Uterus (tissue), 4 donors: ENCODE results near the gene DDA1. TPM values are rescaled to one million over a fixed set of nuclear protein-coding genes. Genes with fewer than 3 reads are reported as not detected.

Source experiments
- DNase-seq, 2 donors: peaks; one replicate each; pipeline ENCODE4 v3.0.0-alpha.2; 2019 to 2020
- H3K27ac ChIP-seq, 2 donors: fragments of 200-600 bp; sonication (generic); 1 replicate in 1 of 2; 2 replicates in 1 of 2; pipeline ENCODE4 v1.5.1; 2016 to 2018
- H3K27me3 ChIP-seq, 2 donors: fragments of 200-600 bp; sonication (generic); one replicate each; pipeline ENCODE4 v1.5.1; 2018 to 2019; ENCODE audit warnings: control low read depth in 1 of 2
- H3K36me3 ChIP-seq, 2 donors: fragments of 200-600 bp; sonication (generic); one replicate each; pipeline ENCODE4 v1.5.1; 2019; ENCODE audit warnings: control low read depth in 1 of 2
- H3K4me1 ChIP-seq, 2 donors: fragments of 200-600 bp; sonication (generic); one replicate each; pipeline ENCODE4 v1.5.1; 2018 to 2019; ENCODE audit warnings: control low read depth in 1 of 2
- H3K4me3 ChIP-seq, 2 donors: fragments of 200-600 bp; sonication (generic); 1 replicate in 1 of 2; 2 replicates in 1 of 2; pipeline ENCODE4 v1.5.1; 2018 to 2019; ENCODE audit warnings: mild to moderate bottlenecking in 1 of 2
- H3K9me3 ChIP-seq, 2 donors: fragments of 200-600 bp; sonication (generic); one replicate each; pipeline ENCODE4 v1.5.1; 2019; ENCODE audit warnings: control low read depth in 1 of 2
- CTCF ChIP-seq, 4 experiments: fragments of 200-600 bp in 2 of 4; fragments of 450-650 bp in 2 of 4; sonication (generic) in 2 of 4; IDR thresholded peaks; one replicate each; pipeline ENCODE4 v1.5.1; 2016 to 2019; ENCODE audit warnings: antibody characterized with exemption in 4 of 4, mild to moderate bottlenecking in 2 of 4, moderate library complexity in 1 of 4
- POLR2A ChIP-seq, 2 donors: fragments of 450-650 bp; IDR thresholded peaks; one replicate each; pipeline ENCODE4 v1.6.1; 2016; ENCODE audit warnings: antibody characterized with exemption in 2 of 2, mild to moderate bottlenecking in 1 of 2, moderate library complexity in 1 of 2
- intact Hi-C: fragments of 100-400 bp; cut with DNase I; formaldehyde crosslinking; loops from one replicate; pipeline ENCODE4 v1.15.1; 2023; ENCODE audit warnings: low total_unique reads
- total RNA-seq, 4 donors: library from RNA; depleted of rRNA in 3 of 4; stranded (reverse); fragments of >200 nt in 3 of 4; gene quantifications; one replicate each; pipeline versions ENCODE4 v1.1.0 to v1.2.4, GENCODE V29; 2014 to 2023
- donor health status: DM: yes; HTN: yes; CAD: no.

DDA1 gene
- total RNA-seq, 4 donors from 2014 or later: 2.8 to 22.2 (median 8.9) TPM

GRCh38 chr19:17319473-17320238 lies 10.3 kb downstream of the DDA1 start:
- TF ChIP-seq POLR2A (IDR thresholded peaks at IDR 0.05) (no peak), CTCF (IDR thresholded peaks at IDR 0.05) (no peak)
- no peaks in the 10 kb centered on the region for H3K36me3 ChIP-seq

DNA sequence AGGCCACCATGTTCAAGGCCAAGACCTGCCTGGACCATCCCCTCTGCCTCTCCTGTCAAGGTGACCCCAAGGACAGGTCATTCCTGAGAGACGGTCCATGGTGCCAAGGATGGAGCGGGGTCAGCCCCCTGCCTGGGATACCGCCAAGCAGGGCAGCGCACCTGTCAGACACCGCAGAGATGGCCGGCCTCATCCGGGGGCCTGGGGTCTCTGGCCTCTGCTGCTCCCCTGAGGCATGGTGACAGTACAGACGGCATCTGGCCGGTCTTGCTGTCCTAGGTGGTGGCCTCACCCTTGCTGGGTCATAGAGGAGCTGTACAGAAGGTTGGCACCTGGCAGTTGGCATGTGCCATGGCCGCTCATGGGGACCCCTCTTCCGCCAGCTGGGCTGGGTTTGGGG lies 11.1 kb downstream of the DDA1 start:
- H3K36me3 ChIP-seq: no peaks in the 10 kb centered on the region
- intact Hi-C loops: no loop called here
- no peak overlapping the region for H3K27ac ChIP-seq
- no peak overlapping the region for H3K4me3 ChIP-seq
- no peak for DNase-seq
- H3K4me1 ChIP-seq: peaks cover 0 to 8% of the 10 kb centered on the region in 2 donors
- H3K9me3 ChIP-seq: no peaks in the 10 kb centered on the region
- TF ChIP-seq CTCF (IDR thresholded peaks at IDR 0.05) (no peak), POLR2A (IDR thresholded peaks at IDR 0.05) (no peak)
- H3K27me3 ChIP-seq: no peaks in the 10 kb centered on the region

More at GRCh38 chr19:17319473-17320238, 10.3 kb downstream of the DDA1 start:
- H3K4me1 ChIP-seq: peaks cover 0 to 8% of the 10 kb centered on the region in 2 donors
- H3K9me3 ChIP-seq: no peaks in the 10 kb centered on the region
- H3K27me3 ChIP-seq: no peaks in the 10 kb centered on the region
- intact Hi-C loops: no loop called here
- H3K4me3 ChIP-seq: no peak overlapping the region
- H3K27ac ChIP-seq: no peak overlapping the region
- DNase-seq: no peak

- no peaks in the 10 kb centered on the region for H3K9me3 ChIP-seq
- H3K4me1 ChIP-seq: peaks cover 0 to 8% of the 10 kb centered on the region in 2 donors
- TF ChIP-seq CTCF (IDR thresholded peaks at IDR 0.05) (no peak), POLR2A (IDR thresholded peaks at IDR 0.05) (no peak)
- no peaks in the 10 kb centered on the region for H3K27me3 ChIP-seq
- no peak overlapping the region for H3K4me3 ChIP-seq
- no peaks in the 10 kb centered on the region for H3K36me3 ChIP-seq
- DNase-seq: no peak
- H3K27ac ChIP-seq: no peak overlapping the region
- intact Hi-C loops: no loop called here
Measured at GRCh38 chr19:17321655-17322489, 12.5 kb downstream of the DDA1 start.

DNA sequence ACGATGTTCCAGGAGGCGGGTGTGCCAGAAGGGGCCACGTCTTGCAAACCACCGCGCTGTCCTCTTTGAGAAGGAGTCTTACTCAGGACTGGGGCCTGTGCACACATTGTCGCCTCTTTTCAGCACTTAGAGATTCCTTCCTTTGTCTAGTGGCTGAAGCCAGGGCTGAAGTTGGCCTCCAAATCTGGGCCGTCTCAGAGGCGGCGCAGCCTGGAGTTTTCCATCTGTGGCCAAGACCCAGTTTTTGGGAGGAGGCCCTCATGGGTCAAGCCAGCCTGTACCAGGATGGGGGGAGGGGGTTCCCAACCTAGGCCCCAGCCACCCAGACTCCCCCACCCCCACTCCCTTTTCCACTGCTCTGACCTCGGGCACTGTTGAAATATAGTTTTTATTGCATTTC lies 13.5 kb downstream of the DDA1 start:
- intact Hi-C loops: no loop called here
- no peak for TF ChIP-seq CTCF (IDR thresholded peaks at IDR 0.05)
- no peak for TF ChIP-seq POLR2A (IDR thresholded peaks at IDR 0.05)
- Histone ChIP-seq H3K27me3 (no peaks in the 10 kb centered on the region), H3K4me1 (peaks cover 0 to 8% of the 10 kb centered on the region in 2 donors), H3K27ac (no peak overlapping the region), H3K9me3 (no peaks in the 10 kb centered on the region), H3K4me3 (no peak overlapping the region), H3K36me3 (no peaks in the 10 kb centered on the region)
- peak in 1 of 2 donors; percentile 24 for DNase-seq
